Suprapubic skin (tissue), 3 donors: Measurements from ENCODE around the gene RTTN.

Experiments
- CTCF ChIP-seq, 2 donors: fragments of 200-600 bp in 1 of 2; fragments of 450-650 bp in 1 of 2; sonication (generic) in 1 of 2; IDR thresholded peaks; one replicate each; pipeline ENCODE4 v1.5.1; 2016 to 2019; ENCODE audit warnings: antibody characterized with exemption in 2 of 2, mild to moderate bottlenecking in 1 of 2, moderate library complexity in 1 of 2
- POLR2A ChIP-seq, 2 donors: fragments of 450-650 bp; IDR thresholded peaks; one replicate each; pipeline ENCODE4 v1.6.1; 2017; ENCODE audit warnings: antibody characterized with exemption in 2 of 2, mild to moderate bottlenecking in 2 of 2, moderate library complexity in 2 of 2

GRCh38 chr18:70021498-70021897 lies 184.0 kb downstream of the RTTN start:
- TF ChIP-seq CTCF (IDR thresholded peaks at IDR 0.05) (no peak), POLR2A (IDR thresholded peaks at IDR 0.05) (no peak)
